ENCODE data around the gene ARHGAP28.
"Not testable (repeated sequence)": the region's sequence is repeated elsewhere in the genome, so short reads cannot be mapped to it uniquely, and the experiment has no call there.

ARHGAP28 gene

DNA sequence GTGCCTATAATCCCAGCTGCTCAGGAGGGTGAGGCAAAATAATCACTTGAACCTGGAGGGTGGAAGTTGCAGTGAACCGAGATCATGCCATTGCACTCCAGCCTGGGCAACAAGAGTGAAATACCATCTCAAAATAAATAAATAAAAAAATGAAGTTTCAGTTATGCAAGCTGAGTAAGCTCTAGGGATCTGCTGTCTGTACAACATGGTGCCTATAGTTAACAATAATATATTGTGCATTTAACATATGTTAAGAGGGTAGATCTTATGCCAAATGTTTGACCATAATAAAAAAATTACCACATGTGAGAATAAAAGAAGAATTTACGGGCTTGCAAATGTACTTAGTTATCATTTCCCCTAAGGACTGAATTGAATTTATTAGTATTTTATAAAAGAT, 208.9 kb downstream of the ARHGAP28 start:
- not testable (repeated sequence) for ATAC-seq

DNA sequence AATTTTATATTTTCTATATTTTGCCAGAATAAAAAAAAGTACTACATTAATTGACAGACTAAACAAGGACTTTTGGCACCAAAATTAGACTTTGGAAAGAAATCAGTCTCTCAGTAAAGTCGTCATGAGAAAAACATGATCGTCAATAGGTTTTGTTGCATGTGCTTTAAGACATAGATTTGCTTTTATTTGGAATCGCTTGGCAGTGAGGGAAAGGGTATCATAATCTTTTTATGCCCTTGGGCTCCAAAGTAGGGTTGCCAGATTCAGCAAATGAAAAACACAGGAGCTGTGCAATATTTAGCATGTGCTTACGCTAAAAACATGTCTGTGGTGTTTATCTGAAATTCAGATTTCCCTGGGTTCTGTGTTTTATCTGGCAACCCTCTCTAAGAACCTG, 210.5 kb downstream of the ARHGAP28 start:
- no peak for ATAC-seq

DNA sequence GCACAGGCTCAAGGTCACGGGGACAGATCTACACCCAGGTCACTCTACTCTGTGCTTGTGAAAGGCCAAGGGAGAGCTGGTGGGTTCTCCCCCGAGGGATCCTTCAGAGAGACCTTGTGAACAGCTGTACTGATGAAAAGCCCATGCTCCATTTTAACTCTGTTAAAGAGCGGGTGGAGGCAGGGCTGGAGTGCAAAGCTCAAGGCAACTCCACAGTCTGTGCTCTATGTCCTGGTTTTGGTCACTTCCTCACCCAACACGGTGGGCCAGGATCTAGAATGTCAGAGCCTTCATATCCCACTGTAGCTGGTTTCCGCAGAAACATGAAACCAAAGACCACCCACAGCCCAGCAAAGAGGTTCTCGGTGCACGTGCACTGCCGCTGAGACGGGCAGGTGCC, 210.9 kb downstream of the ARHGAP28 start:
- no peak for ATAC-seq

DNA sequence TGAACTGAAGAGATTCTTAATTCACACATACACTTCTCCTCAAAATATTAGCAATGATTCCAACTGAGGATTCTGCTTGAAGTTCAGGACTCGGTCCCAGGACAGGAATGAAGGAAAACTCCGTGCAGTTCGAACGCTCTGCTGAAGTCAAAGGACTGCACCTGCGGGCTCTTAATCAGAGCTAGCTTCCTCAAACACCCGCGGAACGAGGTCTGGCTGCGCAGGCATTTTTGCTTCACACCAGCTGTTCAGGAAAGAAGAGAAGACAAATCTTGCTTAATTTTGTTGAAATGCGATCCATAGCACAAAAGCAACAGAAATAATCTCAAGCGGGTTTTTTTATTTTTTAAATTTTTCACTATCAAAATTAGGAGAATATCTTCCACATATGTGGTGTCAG, 212.5 kb downstream of the ARHGAP28 start:
- no peak for ATAC-seq

DNA sequence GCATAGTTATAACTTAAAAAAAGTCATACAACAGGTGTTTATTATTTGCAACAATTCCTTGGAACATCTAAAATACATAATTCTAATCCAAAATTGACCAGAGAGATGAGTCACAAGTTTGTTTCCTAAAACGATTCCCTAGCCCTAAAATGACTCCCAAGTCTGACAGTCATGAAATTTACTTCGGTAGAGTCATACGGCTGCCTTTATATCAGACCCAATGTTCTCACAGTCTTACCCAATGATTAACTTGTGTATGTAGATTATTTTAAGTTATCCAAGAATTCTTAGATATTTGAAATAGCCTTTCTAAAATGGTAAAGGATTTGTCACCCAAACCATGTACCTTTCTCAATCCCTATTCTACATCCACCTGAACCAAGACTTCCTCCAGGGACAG, 213.2 kb downstream of the ARHGAP28 start:
- ATAC-seq: no peak

DNA sequence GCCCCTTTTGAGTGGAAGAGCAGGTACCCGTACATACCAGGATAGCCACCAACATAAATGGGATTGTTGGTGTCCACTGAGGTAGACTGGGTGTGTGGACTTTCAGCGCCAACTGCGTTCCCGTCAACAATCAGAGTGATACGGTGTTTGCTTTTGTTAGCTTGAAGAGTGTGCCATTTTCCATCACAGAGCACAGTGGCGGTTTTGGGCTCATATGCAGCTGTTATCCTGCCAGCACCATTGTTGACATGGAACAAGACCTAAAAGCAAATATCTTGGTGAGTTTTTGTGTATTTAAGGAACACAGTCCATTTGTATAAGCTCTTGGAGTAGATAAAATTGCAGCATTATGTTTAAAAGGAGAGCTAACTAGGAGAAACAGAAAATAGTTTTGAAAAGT, 213.6 kb downstream of the ARHGAP28 start:
- ATAC-seq: no peak

DNA sequence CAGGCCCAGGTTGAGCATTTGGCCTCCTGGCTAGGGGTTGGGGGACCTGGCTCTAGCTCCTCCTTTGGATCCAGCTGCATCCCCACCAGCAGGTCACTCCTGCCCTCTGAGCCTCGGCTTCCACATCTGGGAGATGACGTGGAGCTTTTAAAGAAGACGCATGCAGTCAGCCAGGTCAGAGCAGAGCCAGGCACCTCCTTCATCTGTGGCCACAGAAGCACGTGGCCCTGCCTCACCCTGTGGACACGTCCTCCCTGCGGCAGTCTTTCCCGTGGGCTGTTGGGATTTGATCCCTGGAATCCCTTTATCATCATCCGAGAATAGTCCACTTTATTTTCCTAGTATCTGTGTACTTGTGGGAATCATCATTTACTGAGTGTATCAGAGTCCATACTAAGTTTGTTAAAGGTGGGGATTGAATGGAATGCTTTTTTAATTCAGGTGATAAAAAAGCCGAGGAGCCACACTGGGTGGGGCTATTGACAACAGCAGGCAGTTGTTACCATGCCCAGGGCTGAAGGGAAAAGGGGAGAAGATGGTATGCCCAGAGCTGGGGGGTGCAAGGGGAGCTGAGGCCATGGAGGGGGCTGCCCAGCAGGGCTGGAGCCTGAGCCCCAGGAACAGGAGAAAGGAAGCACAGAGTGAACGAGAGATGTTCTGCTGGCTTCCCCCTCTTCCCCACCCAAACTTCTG, 218.0 kb downstream of the ARHGAP28 start:
- no peak for ATAC-seq

DNA sequence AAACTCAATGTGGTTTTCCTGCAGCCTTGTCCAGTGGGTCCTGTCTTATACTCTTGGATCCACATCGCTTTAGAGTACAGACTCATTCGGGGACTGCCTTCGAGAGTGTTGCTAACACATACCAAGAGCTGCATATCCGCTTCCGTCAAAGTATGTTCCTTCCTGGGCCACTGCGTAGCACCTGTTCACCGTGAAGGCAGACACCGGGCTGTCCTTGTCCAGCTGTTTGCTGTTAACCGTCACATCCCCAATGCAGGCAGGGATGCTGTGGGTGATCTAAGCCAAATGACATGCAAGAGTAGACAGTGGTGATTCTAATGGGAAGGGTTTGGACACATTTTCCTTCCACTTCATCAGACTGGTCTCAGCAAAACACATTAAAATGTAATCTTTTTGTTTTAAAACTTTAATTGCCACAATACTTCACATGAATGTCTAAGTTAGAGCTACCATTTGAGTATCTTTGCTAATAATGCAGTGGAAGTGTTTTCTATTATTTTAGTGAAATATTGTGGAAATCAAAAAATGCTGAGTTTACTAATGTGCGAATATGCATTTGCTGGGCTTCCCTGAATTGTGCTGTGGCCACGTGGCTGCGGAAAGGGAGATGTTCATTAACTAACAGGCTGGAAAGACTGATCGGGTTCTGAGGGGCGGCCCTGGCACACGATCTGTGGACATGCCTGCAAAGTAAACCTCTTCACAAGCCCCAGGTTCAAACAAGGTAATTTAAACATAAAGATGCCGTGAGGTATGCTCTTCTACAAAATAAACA, 219.0 kb downstream of the ARHGAP28 start:
- no peak for ATAC-seq

DNA sequence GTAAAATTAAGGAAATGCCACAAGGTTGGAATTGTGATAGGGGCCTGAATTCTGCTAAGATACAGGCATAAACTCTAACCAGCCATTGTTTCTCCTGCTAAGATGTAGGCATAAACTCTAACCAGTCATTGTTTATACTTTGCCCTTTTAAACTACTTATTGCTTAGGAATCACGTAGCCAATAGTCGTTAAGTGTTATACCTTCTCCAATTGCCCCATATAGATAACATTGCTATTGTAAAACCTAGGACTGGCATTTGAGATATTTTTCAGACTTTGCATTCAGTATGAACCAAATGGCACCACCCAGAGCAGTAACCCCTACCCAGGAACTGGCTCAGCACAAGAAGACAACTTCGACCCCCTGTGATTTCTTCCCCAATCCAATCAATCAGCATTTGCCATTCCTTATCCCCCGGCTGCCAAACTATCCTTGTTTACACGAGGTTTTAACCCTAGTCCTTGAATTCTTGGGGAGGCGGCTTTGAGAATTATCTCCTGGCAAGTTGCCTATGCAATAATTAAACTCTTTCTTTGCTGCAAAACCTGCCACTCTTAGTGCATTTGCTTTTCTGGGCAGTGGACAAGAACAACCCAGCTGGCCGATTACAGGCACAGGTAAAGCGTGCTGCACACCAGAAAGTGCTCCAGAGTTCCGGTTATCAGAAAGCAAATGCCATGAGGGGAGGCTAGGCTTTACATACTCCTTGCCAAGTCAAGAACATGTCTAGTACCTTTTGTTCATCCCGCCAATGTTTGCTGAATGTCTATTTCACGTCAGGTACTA, 220.5 kb downstream of the ARHGAP28 start:
- no peak for ATAC-seq

DNA sequence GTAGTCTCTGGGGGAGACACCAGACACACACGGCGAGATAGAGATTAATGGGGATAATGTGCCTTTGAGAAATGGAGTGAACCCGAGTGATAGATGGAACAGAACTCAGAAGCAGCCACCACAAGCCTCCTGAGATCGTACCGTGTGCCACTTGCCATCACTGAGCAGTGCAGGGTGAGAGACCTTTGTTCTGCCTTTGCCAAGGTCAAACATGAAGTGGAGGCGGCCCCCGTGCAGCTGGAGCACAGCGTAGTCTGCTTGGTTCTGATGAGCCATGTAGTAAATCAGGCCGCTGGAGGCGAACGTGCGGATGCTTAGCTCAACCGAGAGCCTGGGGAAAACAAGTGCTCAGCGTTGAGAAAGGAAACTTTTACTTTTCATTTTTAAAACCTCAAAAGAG, 221.1 kb downstream of the ARHGAP28 start:
- ATAC-seq: no peak

DNA sequence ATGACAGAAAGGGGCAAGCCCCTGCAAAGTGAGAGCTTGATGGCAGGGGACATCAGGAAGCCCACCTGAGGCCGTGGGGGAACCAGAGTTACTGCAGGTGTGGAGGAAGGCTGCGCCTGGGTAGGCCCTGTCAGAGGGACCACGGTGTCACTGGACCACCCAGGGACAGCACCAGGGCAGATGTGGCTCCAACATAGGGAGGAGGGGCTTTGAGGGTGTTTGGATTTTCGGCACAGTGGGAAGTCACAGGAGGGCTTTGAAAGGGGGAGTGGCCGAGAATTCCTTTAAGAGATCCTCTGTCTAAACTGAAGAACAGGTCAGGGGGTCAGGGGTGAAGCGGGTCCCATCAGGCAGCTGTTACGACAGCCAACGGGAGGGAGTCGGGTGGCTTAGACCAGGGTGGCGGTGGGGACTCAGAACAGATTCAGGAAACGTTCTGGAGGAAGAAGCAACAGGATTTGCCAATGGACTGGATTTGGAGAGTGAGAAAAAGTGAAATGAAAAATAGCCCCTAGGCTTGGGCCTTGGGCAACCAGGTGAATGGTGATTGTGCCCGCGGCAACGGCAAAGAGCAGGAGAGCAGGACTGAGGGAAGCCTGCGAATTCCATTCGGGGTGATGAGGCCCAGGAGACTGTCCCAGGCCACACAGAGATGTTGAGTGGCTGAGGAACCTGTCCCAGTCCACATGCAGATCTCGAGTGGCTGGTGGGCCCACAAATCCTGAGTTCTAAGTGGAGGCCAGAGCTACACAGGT, 222.0 kb downstream of the ARHGAP28 start:
- ATAC-seq: no peak

DNA sequence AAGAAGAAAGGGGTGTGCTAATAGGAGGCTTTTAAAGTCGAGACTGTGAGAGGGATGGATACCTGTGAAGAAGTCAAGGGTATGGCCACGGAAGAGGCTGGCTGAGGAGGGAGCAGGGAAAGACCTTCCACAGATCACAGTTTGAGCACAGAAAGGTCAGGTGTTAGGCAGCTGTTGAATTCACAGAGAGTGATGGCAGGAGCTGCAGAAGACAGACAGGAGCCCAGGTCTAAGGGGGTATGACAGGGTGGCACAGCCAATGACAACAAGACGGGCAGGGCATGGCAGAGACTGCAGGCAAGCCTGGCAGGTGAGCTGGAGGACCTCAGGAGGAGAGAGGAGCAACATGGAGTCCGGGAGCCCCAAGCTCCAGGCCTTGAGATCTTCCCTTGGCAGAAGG, 225.0 kb downstream of the ARHGAP28 start:
- ATAC-seq: no peak

DNA sequence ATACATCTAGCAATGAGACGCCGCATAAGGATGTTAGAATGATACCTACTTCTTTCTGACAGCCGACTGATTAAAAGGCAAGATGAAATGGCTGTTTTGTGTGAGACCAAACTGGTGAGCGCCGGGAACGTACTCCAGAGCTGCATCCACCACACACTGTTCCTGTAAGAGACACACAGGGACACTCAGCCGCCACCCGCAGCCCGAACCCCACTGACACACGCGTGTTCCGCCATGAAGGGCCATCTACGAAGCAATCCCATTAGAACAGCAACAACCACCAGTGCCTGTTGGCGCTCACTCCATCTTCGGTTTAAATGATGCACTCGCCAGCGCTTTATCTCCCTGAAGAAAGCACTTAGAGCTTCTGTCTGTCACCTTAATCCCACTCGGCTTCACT, 225.8 kb downstream of the ARHGAP28 start:
- ATAC-seq: no peak

DNA sequence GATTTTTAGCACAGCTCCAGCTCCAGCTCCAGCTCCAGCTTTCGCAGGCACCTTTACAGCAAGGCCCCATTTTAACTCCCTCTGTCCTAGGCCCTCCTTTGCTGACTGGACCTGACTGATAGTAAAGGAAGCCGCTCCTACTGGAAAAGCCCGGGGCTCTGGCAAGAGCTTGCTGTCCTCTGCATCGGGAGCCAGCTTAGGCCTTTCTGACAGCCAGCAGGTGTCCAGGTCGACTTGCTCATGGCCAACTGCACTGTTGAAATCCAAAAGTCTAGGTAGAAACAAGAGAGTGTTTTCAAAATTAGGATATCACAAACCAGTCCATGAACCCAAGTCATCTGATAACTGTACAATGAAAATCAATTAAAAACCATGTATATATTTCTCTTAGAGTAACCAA, 227.0 kb downstream of the ARHGAP28 start:
- no peak for ATAC-seq

DNA sequence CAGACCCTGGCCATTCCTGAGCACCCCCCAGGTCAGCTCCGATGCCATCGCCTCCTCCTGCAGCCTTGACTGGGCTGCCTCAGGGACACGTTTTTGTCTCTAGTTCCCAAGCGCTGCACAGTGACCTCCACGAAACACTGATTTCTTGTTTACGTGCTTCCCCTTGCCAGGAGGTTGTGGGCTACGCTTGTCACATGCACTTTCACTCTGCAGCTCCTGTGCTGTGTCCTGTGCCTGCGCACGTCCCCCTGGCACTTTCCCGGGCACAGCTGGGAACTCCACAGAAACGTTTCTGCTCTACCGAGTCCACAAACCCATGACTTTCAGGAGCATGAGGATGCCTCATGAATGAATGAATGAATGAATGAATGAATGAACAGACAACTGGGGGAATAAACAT, 227.5 kb downstream of the ARHGAP28 start:
- no peak for ATAC-seq

DNA sequence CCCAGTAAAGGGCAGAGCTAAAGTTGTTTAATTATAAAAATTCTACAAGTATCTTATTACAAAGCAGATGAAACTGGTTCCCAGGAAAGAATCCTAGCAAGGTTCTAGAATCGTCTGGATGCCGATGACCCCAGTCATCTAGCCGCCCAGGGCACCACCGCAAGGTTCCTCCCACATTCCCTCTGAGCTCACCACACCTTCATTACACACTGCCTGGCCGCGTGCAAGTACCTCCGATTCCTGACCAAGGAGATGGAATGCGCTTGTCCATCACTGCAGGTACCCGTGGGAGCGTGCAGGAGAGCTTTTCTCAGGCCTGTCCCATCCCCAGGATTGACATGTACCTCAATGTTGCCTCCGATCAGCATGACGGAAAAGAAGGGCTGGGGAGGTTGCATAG, 229.6 kb downstream of the ARHGAP28 start:
- ATAC-seq: no peak

DNA sequence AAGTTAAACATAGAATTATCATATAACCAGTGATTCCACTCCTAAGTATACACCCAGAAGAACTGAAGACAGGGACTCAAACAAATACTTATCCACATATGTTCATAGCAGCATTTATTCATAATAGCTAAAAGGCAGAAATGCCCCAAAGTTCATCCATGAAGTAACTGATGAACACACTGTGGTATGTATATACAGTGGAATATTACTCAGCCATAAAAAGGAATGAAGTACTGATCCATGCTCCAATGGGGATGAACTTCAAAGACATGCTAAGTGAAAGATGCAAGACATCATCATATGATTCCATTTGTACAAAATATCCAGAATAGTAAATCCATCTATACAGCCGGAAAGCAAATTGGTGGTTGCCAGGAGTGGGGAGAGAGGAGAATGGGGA, 230.6 kb downstream of the ARHGAP28 start:
- ATAC-seq: no peak

DNA sequence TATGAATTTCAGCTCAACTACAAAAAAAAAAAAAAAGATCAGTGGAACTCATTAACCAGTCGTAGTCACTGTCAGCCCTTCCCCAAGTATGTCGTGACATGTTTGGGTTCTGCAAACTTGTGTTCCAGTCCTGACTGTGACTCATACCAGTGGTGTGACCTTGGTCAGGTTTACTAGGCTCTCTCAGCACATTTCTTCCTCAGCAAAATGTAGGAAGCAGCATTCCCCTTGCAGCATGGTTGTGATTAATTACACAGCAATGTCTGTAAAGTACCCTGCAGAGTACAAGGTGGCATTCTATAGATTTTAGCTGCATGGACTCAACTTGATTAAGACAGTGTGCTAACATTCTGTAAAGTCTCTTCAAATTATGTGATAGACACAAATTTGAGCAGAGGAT, 231.1 kb downstream of the ARHGAP28 start:
- ATAC-seq: no peak

DNA sequence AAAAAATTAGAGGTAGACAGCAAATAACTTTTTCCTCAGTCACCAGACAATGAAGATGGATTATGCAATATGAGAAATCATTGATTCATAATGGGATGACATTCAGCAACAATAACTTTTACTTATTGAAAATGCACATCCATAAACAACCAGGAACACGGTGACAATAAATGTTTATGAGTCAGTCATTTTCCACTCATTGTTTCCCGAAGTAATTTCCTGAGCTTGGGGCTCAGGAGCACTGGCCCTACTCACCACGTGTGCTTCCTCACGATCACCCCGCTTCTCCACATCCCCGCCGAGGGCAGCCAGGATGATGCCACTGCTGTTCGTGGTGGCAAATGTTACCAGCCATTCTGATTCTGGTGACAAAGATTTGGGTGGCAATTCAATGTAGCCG, 231.8 kb downstream of the ARHGAP28 start:
- no peak for ATAC-seq

DNA sequence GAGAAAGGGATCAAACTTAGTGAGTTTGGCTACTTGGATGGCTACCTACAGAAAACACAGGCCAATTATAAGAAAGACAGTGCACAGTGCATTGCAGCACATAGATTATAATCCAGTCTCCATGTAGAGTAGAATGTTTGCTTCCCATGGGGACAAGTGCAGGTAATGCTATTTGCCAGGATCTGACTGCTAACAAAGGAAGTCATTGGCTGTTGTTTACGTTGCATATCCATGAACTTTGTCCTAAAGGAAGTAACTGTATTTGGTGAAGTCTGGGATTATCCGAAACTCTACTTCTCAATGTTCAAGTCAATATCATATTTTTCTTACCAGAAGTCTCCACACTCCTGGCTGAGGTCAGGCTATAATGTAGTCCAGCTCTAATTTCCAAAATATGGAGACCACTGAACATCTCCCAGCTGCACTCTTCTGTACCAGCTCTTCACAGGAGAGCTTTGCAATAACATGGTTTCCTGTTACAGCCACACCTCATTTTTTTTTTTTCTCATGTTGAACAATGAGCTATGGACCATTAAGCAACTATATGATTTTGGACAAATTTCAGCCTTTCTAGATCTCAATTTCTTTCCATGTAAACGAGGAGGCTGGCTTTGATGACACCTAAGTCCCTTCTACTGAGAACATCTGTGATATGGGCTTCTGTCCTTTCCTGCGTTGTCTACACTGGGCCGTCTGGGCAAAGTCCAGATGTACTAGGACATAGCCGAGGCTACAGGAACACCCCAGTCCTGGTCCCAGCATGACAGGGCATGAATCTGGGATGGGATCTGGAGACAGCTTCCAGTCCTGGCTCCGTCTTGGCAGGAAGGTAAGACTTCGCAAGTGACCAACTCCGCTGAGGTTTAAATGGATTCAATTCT, 233.3 kb downstream of the ARHGAP28 start:
- no peak for ATAC-seq

DNA sequence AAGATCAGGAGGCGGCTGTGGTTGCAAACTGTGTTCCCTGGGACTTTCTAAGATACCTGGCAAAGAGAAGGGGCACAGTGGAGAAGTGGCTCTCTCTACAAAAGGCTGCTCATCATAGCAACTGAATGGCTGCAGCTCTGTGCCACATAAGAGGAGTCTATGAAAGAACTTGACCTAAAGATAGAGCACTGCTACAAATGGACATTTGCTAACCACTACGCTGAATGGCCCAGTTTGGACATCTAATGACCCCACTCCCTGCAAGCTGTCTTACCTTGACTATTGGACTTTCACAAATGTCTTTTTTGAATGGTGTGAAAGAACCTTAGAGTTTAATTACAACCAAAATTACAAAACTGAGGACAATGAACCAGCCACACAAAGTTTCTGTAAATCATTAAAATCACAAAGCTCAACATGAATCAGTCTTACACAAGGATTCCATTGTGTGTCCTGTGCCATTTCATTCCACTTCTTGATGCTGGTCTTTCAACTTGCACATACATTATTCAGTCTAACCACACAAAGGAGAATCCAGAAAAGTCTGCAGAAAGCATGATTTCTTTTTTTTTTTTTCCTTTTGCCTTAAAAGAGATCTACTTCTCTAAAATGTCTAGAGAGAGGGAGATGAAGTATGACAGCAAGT, 234.1 kb downstream of the ARHGAP28 start:
- ATAC-seq: no peak
